Measurements from ENCODE around the gene ALDH1L2. TPM values are rescaled to one million over a fixed set of nuclear protein-coding genes. Genes with fewer than 3 reads are reported as not detected.

Gene ALDH1L2
- total and polyA plus RNA-seq, 5 experiments from 2014 or later: 0.14 to 0.47 TPM; not detected in 3

- POLR2A ChIA-PET: interaction anchor here (1.1 kb wide), 1 partner anchor 28 kb away, joined by 4 read pairs; the partner anchor contains the start of gene WASHC4
- Mint-ChIP-seq H3K9me3 (no peaks in the 10 kb centered on the region), H3K36me3 (peaks cover 0 to 2% (median 0%) of the 10 kb centered on the region in 3 donors), H3K27ac (no peak overlapping the region), H3K27me3 (peaks cover 19 to 32% (median 21%) of the 10 kb centered on the region in 5 donors), H3K4me1 (peaks cover 5 to 8% (median 6%) of the 10 kb centered on the region in 4 donors), H3K4me3 (no peak overlapping the region)
- ATAC-seq: no peak
- no peak for DNase-seq
These were observed 5.3 kb downstream of the ALDH1L2 start for GRCh38 chr12:105078712-105079570.

GRCh38 chr12:105077435-105077834 lies 6.8 kb downstream of the ALDH1L2 start:
- H3K4me3 Mint-ChIP-seq: no peak overlapping the region
- H3K27ac Mint-ChIP-seq: no peak overlapping the region
- no peak for ATAC-seq
- no peak for DNase-seq
- H3K36me3 Mint-ChIP-seq: peaks cover 0 to 2% (median 0%) of the 10 kb centered on the region in 3 donors
- POLR2A ChIA-PET: no interaction called here
- peaks cover 6 to 17% (median 9%) of the 10 kb centered on the region in 5 donors for H3K27me3 Mint-ChIP-seq
- no peaks in the 10 kb centered on the region for H3K4me1 Mint-ChIP-seq
- no peaks in the 10 kb centered on the region for H3K9me3 Mint-ChIP-seq

DNA sequence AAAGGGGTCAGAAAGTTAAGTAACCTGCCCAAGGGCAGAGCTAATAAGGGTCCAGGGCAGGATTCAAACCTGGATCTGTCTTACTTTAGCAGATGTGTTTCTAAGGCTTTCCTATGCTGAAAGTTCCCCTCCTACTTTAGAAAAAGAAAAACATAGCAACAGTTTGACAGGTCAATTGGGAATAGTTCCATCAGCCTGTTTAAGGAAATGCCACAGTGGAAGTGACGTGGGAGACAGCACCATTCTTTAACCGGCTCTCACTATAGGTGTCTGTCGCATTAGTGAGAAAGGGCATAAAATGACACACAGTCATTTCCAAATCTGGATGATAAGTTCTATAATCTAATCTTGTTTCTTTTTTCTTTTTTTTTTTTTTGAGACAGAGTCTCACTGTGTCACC lies 7.3 kb downstream of the ALDH1L2 start:
- POLR2A ChIA-PET: no interaction called here
- DNase-seq: no peak
- H3K36me3 Mint-ChIP-seq: peaks cover 0 to 2% (median 0%) of the 10 kb centered on the region in 3 donors
- ATAC-seq: no peak
- no peak overlapping the region for H3K27ac Mint-ChIP-seq
- no peaks in the 10 kb centered on the region for H3K9me3 Mint-ChIP-seq
- no peak overlapping the region for H3K4me3 Mint-ChIP-seq
- H3K4me1 Mint-ChIP-seq: no peaks in the 10 kb centered on the region
- peaks cover 3 to 12% (median 5%) of the 10 kb centered on the region in 5 donors for H3K27me3 Mint-ChIP-seq

GRCh38 chr12:105076098-105076497 lies 8.2 kb downstream of the ALDH1L2 start:
- Mint-ChIP-seq H3K4me1 (no peaks in the 10 kb centered on the region), H3K4me3 (no peak overlapping the region), H3K9me3 (no peaks in the 10 kb centered on the region), H3K27ac (no peak overlapping the region), H3K36me3 (peaks cover 0 to 2% (median 0%) of the 10 kb centered on the region in 3 donors), H3K27me3 (peaks cover under 1 to 4% (median 1%) of the 10 kb centered on the region in 5 donors)
- DNase-seq (no peak), ATAC-seq (no peak)
- POLR2A ChIA-PET: no interaction called here

DNA sequence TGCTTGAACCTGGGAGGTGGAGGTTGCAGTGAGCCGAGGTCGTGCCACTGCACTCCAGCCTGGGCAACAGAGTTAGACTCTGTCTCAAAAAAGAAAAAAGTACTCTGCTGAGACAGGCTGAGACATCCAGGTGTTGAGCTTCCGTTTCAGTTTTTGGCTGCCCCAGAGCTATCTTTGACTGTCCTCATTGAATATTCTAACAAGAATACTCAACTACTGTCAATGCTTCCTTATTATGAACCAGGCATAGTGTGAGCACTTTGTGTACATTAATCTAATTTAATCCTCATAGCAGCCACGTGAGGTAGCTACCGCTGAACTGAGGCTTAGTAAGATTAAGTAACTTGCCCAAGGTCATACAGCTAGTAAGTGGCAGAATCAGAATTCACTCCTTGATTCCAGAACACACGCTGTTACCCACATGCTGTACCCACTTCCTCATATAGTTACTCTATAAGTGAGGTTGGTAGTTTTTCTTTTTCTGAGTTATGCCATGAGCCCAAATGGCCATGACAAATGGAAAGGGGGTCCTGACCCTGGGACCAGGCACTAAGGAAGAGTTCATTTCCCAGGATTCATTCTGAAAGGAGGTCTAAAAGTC lies 11.3 kb downstream of the ALDH1L2 start:
- Mint-ChIP-seq H3K36me3 (peaks cover 0 to 2% (median 0%) of the 10 kb centered on the region in 3 donors), H3K4me3 (no peak overlapping the region), H3K9me3 (no peaks in the 10 kb centered on the region), H3K27me3 (peaks cover 0 to 4% (median 1%) of the 10 kb centered on the region in 5 donors), H3K27ac (no peak overlapping the region), H3K4me1 (no peaks in the 10 kb centered on the region)
- POLR2A ChIA-PET: no interaction called here
- no peak for ATAC-seq
- DNase-seq: no peak

- Mint-ChIP-seq H3K4me1 (no peaks in the 10 kb centered on the region), H3K27ac (no peak overlapping the region)
- ATAC-seq: no peak
These were observed 12.3 kb downstream of the ALDH1L2 start for GRCh38 chr12:105071981-105072380.

GRCh38 chr12:105069936-105070702 lies 14.1 kb downstream of the ALDH1L2 start:
- H3K27me3 Mint-ChIP-seq: peaks cover 5 to 16% (median 8%) of the 10 kb centered on the region in 5 donors
- peaks cover 0 to 2% (median 0%) of the 10 kb centered on the region in 3 donors for H3K36me3 Mint-ChIP-seq
- no peaks in the 10 kb centered on the region for H3K9me3 Mint-ChIP-seq
- DNase-seq (no peak), ATAC-seq (no peak)
- POLR2A ChIA-PET: no interaction called here
- H3K27ac Mint-ChIP-seq: no peak overlapping the region
- no peak overlapping the region for H3K4me3 Mint-ChIP-seq
- no peaks in the 10 kb centered on the region for H3K4me1 Mint-ChIP-seq

More at GRCh38 chr12:105071981-105072380, 12.3 kb downstream of the ALDH1L2 start:
- POLR2A ChIA-PET: no interaction called here
- Mint-ChIP-seq H3K9me3 (no peaks in the 10 kb centered on the region), H3K27me3 (peaks cover 0 to 9% (median 1%) of the 10 kb centered on the region in 5 donors), H3K36me3 (peaks cover 0 to 2% (median 0%) of the 10 kb centered on the region in 3 donors), H3K4me3 (no peak overlapping the region)
- no peak for DNase-seq

GRCh38 chr12:105067511-105068031 lies 16.7 kb downstream of the ALDH1L2 start:
- ATAC-seq: no peak

DNA sequence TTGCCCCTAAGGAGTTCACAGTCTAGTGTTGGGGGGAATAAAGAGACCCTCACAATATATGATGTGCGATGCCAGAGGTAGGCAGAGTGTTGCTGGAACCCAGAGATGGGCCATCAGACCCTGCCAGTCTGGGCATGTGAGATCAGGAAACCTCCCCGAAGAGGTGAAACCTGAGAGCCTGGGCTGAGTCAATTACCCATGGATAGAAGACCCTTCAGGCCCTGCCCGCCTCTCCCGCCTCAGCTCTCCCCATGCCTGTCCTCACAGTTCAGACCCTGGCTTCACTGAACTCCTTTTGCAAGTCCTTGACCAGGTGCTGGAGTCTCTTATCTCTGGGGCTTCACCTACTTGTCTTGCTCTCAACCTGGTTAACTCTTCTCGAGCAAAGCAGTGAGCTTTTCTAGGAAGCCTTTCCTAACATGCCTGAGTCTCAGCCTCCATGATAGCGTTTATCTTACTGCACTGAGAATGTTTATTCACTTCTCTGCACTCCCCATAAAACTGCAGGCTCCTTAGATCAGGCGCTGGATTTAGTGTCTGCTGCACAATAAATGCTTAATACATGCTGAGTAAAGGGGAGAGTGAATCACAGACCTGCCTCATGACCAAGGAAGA lies 19.6 kb downstream of the ALDH1L2 start:
- H3K36me3 Mint-ChIP-seq: no peaks in the 10 kb centered on the region
- DNase-seq (no peak), ATAC-seq (no peak)
- no peaks in the 10 kb centered on the region for H3K4me1 Mint-ChIP-seq
- no peak overlapping the region for H3K27ac Mint-ChIP-seq
- no peak overlapping the region for H3K4me3 Mint-ChIP-seq
- H3K9me3 Mint-ChIP-seq: no peaks in the 10 kb centered on the region
- H3K27me3 Mint-ChIP-seq: peaks cover 5 to 20% (median 8%) of the 10 kb centered on the region in 5 donors
- POLR2A ChIA-PET: no interaction called here

More at GRCh38 chr12:105067511-105068031, 16.7 kb downstream of the ALDH1L2 start:
- no peaks in the 10 kb centered on the region for H3K9me3 Mint-ChIP-seq
- DNase-seq: no peak
- H3K27ac Mint-ChIP-seq: no peak overlapping the region
- H3K36me3 Mint-ChIP-seq: no peaks in the 10 kb centered on the region
- H3K4me3 Mint-ChIP-seq: no peak overlapping the region
- H3K27me3 Mint-ChIP-seq: peaks cover 8 to 20% (median 8%) of the 10 kb centered on the region in 5 donors
- POLR2A ChIA-PET: no interaction called here
- H3K4me1 Mint-ChIP-seq: no peaks in the 10 kb centered on the region

DNA sequence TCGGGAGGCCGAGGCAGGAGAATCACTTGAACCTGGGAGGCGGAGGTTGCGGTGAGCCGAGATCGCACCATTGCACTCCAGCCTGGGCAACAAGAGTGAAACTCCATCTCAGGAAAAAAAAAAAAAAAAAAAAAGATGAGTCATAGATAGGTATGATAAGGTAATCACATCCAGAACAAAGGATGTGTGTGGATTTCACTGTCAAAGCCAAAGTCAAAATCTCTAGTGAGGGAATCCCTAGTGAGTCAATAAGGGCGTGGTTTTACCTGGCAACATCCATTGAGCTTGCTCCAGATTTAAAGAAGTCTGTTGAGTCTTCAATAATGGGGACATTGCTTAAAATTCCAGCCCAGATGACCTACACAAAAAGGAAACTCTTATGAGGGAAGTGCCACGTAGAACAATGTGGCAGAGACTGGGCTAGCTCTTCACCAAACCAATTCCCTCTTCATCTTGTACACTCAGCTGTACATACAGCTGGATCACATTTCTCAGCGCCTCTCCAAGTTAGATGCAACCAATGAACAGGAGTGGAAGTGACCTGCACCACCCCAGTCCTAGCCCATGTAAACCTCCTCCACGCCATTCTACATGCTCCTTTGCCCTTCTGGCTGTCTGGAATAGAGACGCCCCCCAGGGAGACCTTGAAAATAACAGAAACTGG lies 23.4 kb downstream of the ALDH1L2 start:
- H3K4me1 Mint-ChIP-seq: no peaks in the 10 kb centered on the region
- H3K9me3 Mint-ChIP-seq: peaks cover 0 to 13% (median 5%) of the 10 kb centered on the region in 9 donors
- H3K36me3 Mint-ChIP-seq: peaks cover 2 to 3% (median 3%) of the 10 kb centered on the region in 3 donors
- H3K4me3 Mint-ChIP-seq: no peak overlapping the region
- H3K27me3 Mint-ChIP-seq: peaks cover 1 to 11% (median 9%) of the 10 kb centered on the region in 5 donors
- DNase-seq (no peak), ATAC-seq (no peak)
- POLR2A ChIA-PET: interaction anchor here (0.7 kb wide), 2 partner anchors 12 to 944 kb away, joined by 3 to 6 read pairs; no protein-coding TSS in a partner anchor
- H3K27ac Mint-ChIP-seq: no peak overlapping the region

GRCh38 chr12:105057174-105057573 lies 27.1 kb downstream of the ALDH1L2 start:
- ATAC-seq: no peak
- no peak overlapping the region for H3K4me3 Mint-ChIP-seq
- H3K36me3 Mint-ChIP-seq: peaks cover 2 to 15% (median 9%) of the 10 kb centered on the region in 3 donors
- no peak for DNase-seq
- peaks cover 0 to 24% (median 10%) of the 10 kb centered on the region in 9 donors for H3K9me3 Mint-ChIP-seq
- POLR2A ChIA-PET: no interaction called here
- H3K27me3 Mint-ChIP-seq: peaks cover 0 to 3% (median 1%) of the 10 kb centered on the region in 5 donors
- H3K27ac Mint-ChIP-seq: no peak overlapping the region
- peaks cover 0 to 6% (median 2%) of the 10 kb centered on the region in 4 donors for H3K4me1 Mint-ChIP-seq
